HepG2 (cell line): Measurements from ENCODE around the gene RPS15A. TPM values are rescaled to one million over a fixed set of nuclear protein-coding genes. Genes with fewer than 3 reads are reported as not detected.

Source experiments
- CEBPB ChIP-seq: IDR thresholded peaks from 2 replicates; pipeline ENCODE4 v1.6.1; 2011; ENCODE audit warnings: low read depth, low read length, improper control_type of control experiment, borderline replicate concordance
- EEA1 ChIP-seq: sonication (generic); formaldehyde crosslinking; IDR thresholded peaks from 2 replicates; pipeline ENCODE4 v1.5.1; 2020; ENCODE audit warnings: mild to moderate bottlenecking, missing genetic modification reagents, borderline replicate concordance
- ELF1 ChIP-seq: sonication (generic); formaldehyde crosslinking; IDR thresholded peaks from 2 replicates; pipeline ENCODE4 v1.4.0; 2020; ENCODE audit warnings: missing genetic modification reagents
- ETV6 ChIP-seq: sonication (generic); formaldehyde crosslinking; conservative IDR thresholded peaks from 2 replicates; pipeline ENCODE4 v1.4.0; 2020; ENCODE audit warnings: missing genetic modification reagents
- PHF20 ChIP-seq: sonication (generic); formaldehyde crosslinking; IDR thresholded peaks from 2 replicates; pipeline ENCODE4 v1.5.0; 2020; ENCODE audit warnings: mild to moderate bottlenecking, missing genetic modification reagents
- YY1 ChIP-seq: IDR thresholded peaks from 2 replicates; pipeline ENCODE4 v1.6.1; 2011; ENCODE audit warnings: low read length, low read depth, moderate library complexity, mild to moderate bottlenecking; ENCODE audit not compliant: insufficient read depth, insufficient replicate concordance
- ZFP1 ChIP-seq: IDR thresholded peaks from 2 replicates; pipeline ENCODE4 v1.6.1; 2016
- ZNF20 ChIP-seq: sonication (generic); formaldehyde crosslinking; IDR thresholded peaks from 2 replicates; pipeline ENCODE4 v1.4.0; 2020; ENCODE audit warnings: mild to moderate bottlenecking, moderate library complexity, missing genetic modification reagents
- ZNF232 ChIP-seq: sonication (generic); formaldehyde crosslinking; IDR thresholded peaks from 2 replicates; pipeline ENCODE4 v1.4.0; 2020; ENCODE audit warnings: missing genetic modification reagents, borderline replicate concordance
- ZNF335 ChIP-seq: sonication (generic); formaldehyde crosslinking; IDR thresholded peaks from 2 replicates; pipeline ENCODE4 v1.4.0; 2020; ENCODE audit warnings: missing genetic modification reagents
- ZNF354B ChIP-seq: sonication (generic); formaldehyde crosslinking; IDR thresholded peaks from 2 replicates; pipeline ENCODE4 v1.8.0; 2022; ENCODE audit warnings: mild to moderate bottlenecking, missing genetic modification reagents
- ZNF567 ChIP-seq: sonication (generic); formaldehyde crosslinking; IDR thresholded peaks from 2 replicates; pipeline ENCODE4 v1.8.1; 2023; ENCODE audit warnings: mild to moderate bottlenecking, missing genetic modification reagents, borderline replicate concordance
- polyA plus RNA-seq, 8 experiments: library from polyadenylated mRNA; depleted of rRNA in 3 of 8; stranded (reverse) in 7 of 8; unstranded in 1 of 8; fragments of >200 nt; fragmentation: Illumina TruSeq in 4 of 8; extraction: Trizol in 4 of 8; gene quantifications; 2 replicates each; pipeline versions ENCODE4 v1.2.1 to v1.2.3, GENCODE V29; 2011 to 2016; ENCODE audit warnings: low read depth in 4 of 8, missing spikeins in 1 of 8, mixed read lengths in 1 of 8; ENCODE audit not compliant: insufficient read depth in 1 of 8
- total RNA-seq, 5 experiments: library from RNA; depleted of rRNA; stranded (reverse); fragments of >200 nt; fragmentation: Illumina TruSeq; extraction: Trizol; gene quantifications; 2 replicates each; pipeline ENCODE4 v1.2.3, GENCODE V29; 2016; ENCODE audit warnings: low read depth in 1 of 5
- TF ChIP-seq, protein P1 (sequence below): sonication (generic); formaldehyde crosslinking; IDR thresholded peaks from 2 replicates; pipeline ENCODE4 v1.4.0; 2020; ENCODE audit warnings: missing genetic modification reagents, borderline replicate concordance
- TF ChIP-seq, protein P2 (sequence below): IDR thresholded peaks from 2 replicates; pipeline ENCODE4 v1.6.1; 2018; ENCODE audit warnings: missing genetic modification reagents
- TF ChIP-seq, protein P3 (sequence below): sonication (generic); formaldehyde crosslinking; IDR thresholded peaks from 2 replicates; pipeline ENCODE4 v1.5.0; 2020; ENCODE audit warnings: missing genetic modification reagents, mild to moderate bottlenecking, borderline replicate concordance
- TF ChIP-seq, protein P4 (sequence below): sonication (generic); formaldehyde crosslinking; IDR thresholded peaks from 2 replicates; pipeline ENCODE4 v1.8.0; 2022; ENCODE audit warnings: missing genetic modification reagents, mild to moderate bottlenecking, borderline replicate concordance
- TF ChIP-seq, protein P5 (sequence below): sonication (generic); formaldehyde crosslinking; IDR thresholded peaks from 2 replicates; pipeline ENCODE4 v1.5.1; 2020; ENCODE audit warnings: mild to moderate bottlenecking, missing genetic modification reagents, moderate library complexity

Gene RPS15A
- total and polyA plus RNA-seq, 2 of the 13 experiments (the other 11 are each of a cell fraction or from before 2014, with no cell fraction given), result 5,489 to 9,457 TPM

DNA sequence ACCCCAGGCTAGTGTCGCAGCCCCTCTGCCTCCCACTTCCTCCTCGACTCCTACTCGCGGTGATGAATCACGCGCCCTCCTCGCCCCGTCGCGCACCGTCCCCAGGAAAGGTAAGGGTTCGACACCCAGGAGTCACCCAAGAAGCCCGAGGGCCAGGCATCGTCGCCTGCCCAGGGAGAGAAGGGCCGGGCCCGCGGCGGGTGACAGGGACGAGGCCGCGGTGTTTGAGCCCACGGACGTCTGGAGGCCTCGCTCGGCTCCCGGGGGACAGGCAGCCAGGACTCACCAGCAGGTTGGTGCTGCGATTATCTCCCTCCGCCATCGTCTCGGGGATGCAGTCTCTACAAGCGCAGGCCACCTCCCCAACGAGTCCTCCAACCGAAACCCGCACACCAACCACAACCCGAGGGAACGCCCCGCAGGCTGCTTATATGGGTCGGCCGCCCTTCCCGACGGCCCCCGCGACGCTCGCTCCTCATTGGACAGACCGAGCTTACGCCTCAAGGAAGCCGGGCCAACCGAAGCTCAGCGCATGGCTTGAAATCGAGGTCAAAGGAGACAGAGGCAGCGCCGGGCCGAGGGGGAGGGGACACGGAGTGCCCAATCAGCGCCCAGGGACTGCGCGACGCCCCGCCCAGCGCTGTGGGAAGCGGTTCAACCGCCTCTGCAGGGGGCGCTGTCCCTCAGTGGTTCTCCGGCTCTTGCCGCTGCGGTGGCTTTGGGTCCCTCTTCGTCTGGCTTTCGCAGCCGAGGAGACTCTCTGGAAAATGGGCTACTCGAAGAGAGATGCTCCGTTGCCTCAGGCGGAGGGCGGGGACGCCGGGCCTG lies 11.2 kb upstream of the RPS15A start, which contains the start of gene ARL6IP1 (continued):
- TF ChIP-seq, protein P1, sequence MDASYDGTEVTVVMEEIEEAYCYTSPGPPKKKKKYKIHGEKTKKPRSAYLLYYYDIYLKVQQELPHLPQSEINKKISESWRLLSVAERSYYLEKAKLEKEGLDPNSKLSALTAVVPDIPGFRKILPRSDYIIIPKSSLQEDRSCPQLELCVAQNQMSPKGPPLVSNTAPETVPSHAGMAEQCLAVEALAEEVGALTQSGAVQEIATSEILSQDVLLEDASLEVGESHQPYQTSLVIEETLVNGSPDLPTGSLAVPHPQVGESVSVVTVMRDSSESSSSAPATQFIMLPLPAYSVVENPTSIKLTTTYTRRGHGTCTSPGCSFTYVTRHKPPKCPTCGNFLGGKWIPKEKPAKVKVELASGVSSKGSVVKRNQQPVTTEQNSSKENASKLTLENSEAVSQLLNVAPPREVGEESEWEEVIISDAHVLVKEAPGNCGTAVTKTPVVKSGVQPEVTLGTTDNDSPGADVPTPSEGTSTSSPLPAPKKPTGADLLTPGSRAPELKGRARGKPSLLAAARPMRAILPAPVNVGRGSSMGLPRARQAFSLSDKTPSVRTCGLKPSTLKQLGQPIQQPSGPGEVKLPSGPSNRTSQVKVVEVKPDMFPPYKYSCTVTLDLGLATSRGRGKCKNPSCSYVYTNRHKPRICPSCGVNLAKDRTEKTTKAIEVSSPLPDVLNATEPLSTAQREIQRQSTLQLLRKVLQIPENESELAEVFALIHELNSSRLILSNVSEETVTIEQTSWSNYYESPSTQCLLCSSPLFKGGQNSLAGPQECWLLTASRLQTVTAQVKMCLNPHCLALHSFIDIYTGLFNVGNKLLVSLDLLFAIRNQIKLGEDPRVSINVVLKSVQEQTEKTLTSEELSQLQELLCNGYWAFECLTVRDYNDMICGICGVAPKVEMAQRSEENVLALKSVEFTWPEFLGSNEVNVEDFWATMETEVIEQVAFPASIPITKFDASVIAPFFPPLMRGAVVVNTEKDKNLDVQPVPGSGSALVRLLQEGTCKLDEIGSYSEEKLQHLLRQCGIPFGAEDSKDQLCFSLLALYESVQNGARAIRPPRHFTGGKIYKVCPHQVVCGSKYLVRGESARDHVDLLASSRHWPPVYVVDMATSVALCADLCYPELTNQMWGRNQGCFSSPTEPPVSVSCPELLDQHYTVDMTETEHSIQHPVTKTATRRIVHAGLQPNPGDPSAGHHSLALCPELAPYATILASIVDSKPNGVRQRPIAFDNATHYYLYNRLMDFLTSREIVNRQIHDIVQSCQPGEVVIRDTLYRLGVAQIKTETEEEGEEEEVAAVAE, result peak; percentile 96
- peak; percentile 96 for TF ChIP-seq ZNF567 (CRISPR knock-in tag)
- TF ChIP-seq ELF1 (CRISPR knock-in tag), result peak; percentile 84
- TF ChIP-seq ZNF20 (CRISPR knock-in tag), result 0 out of 2 replicates have a peak, but pooled peaks have one; percentile 57
- peak; percentile 94 for TF ChIP-seq ZNF335
- TF ChIP-seq, protein P2, sequence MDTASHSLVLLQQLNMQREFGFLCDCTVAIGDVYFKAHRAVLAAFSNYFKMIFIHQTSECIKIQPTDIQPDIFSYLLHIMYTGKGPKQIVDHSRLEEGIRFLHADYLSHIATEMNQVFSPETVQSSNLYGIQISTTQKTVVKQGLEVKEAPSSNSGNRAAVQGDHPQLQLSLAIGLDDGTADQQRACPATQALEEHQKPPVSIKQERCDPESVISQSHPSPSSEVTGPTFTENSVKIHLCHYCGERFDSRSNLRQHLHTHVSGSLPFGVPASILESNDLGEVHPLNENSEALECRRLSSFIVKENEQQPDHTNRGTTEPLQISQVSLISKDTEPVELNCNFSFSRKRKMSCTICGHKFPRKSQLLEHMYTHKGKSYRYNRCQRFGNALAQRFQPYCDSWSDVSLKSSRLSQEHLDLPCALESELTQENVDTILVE (CRISPR knock-in tag), result peak; percentile 96
- TF ChIP-seq ZNF354B (CRISPR knock-in tag), result peak; percentile 97
- TF ChIP-seq, protein P3, sequence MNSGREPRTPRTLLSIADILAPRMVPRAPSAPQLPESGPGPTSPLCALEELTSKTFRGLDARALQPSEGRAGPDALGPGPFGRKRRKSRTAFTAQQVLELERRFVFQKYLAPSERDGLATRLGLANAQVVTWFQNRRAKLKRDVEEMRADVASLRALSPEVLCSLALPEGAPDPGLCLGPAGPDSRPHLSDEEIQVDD (CRISPR knock-in tag), result peak; percentile 95
- TF ChIP-seq YY1, result peak; percentile 76
- peak; percentile 91 for TF ChIP-seq ETV6 (CRISPR knock-in tag)
- TF ChIP-seq PHF20 (CRISPR knock-in tag), result peak; percentile 85
- TF ChIP-seq, protein P4, sequence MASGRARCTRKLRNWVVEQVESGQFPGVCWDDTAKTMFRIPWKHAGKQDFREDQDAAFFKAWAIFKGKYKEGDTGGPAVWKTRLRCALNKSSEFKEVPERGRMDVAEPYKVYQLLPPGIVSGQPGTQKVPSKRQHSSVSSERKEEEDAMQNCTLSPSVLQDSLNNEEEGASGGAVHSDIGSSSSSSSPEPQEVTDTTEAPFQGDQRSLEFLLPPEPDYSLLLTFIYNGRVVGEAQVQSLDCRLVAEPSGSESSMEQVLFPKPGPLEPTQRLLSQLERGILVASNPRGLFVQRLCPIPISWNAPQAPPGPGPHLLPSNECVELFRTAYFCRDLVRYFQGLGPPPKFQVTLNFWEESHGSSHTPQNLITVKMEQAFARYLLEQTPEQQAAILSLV, result peak; percentile 99
- TF ChIP-seq EEA1 (CRISPR knock-in tag), result peak; percentile 96
- TF ChIP-seq ZFP1 (CRISPR knock-in tag), result peak; percentile 95
- TF ChIP-seq, protein P5, sequence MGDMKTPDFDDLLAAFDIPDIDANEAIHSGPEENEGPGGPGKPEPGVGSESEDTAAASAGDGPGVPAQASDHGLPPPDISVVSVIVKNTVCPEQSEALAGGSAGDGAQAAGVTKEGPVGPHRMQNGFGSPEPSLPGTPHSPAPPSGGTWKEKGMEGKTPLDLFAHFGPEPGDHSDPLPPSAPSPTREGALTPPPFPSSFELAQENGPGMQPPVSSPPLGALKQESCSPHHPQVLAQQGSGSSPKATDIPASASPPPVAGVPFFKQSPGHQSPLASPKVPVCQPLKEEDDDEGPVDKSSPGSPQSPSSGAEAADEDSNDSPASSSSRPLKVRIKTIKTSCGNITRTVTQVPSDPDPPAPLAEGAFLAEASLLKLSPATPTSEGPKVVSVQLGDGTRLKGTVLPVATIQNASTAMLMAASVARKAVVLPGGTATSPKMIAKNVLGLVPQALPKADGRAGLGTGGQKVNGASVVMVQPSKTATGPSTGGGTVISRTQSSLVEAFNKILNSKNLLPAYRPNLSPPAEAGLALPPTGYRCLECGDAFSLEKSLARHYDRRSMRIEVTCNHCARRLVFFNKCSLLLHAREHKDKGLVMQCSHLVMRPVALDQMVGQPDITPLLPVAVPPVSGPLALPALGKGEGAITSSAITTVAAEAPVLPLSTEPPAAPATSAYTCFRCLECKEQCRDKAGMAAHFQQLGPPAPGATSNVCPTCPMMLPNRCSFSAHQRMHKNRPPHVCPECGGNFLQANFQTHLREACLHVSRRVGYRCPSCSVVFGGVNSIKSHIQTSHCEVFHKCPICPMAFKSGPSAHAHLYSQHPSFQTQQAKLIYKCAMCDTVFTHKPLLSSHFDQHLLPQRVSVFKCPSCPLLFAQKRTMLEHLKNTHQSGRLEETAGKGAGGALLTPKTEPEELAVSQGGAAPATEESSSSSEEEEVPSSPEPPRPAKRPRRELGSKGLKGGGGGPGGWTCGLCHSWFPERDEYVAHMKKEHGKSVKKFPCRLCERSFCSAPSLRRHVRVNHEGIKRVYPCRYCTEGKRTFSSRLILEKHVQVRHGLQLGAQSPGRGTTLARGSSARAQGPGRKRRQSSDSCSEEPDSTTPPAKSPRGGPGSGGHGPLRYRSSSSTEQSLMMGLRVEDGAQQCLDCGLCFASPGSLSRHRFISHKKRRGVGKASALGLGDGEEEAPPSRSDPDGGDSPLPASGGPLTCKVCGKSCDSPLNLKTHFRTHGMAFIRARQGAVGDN, result peak; percentile 97
- TF ChIP-seq CEBPB, result no peak
- peak; percentile 87 for TF ChIP-seq ZNF232 (CRISPR knock-in tag)
